ENCODE measurements around the gene SIRPA.

The SIRPA gene

DNA sequence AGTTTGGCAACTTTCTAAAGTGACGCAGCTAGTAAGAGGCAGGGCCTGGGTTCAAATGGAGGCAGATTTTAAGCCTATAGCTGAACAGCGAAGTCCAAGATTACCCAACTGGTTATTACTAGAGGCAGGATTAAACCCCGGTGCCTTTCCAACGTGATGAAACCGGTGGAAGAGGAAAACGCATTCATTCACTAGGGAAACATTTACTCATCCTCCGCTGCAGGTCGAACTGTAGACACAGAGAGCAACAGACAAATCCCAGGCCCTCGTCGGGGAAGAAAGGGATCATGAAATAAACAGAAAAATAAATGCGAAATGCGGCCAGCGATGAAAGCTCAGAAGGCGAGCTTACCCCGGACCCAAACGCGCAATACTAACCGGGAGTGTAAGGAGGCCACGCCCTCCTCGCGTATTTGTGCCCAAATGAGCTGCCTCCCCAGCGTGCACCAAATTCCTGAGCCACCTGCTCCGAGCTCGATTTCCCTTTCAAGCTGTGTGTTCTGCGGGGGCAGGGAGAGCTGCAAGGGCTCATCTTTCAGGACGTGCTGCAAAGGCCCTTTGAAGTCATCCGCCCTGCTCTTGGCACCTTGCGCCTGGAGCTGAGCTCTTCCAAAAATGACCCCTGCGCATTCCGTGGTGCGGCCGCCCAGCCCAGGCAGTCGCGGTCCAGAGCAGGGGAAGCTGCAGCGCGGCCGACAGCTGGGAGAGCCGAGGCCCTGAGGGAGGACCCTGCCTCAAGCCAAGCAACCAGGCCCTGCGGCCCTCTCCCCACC is 51.7 kb downstream of the SIRPA start:
- Histone ChIP-seq H3K79me2 (ENCODE audit: control insufficient read depth, low read length) (no peaks in the 10 kb centered on the region), H3K36me3 (ENCODE audit: control insufficient read depth, low read length) (no peaks in the 10 kb centered on the region), H3K4me1 (ENCODE audit: control insufficient read depth, low read length) (no peaks in the 10 kb centered on the region), H3K4me2 (ENCODE audit: low read length) (no peak overlapping the region), H4K20me1 (ENCODE audit: control insufficient read depth, insufficient read depth, low read depth, low read length) (no peaks in the 10 kb centered on the region), H3K27me3 (ENCODE audit: control insufficient read depth, low read length) (peaks cover 44% of the 10 kb centered on the region), H3K4me3 (ENCODE audit: low read length) (no peak overlapping the region), H3K9me2 (replicated peaks; ENCODE audit: control insufficient read depth, low read length) (no peaks in the 10 kb centered on the region), H3K27ac (ENCODE audit: low read depth, low read length) (no peak overlapping the region), H3F3A (ENCODE audit: control insufficient read depth, insufficient read depth) (no peaks in the 10 kb centered on the region), H3K9me3 (ENCODE audit: control insufficient read depth, insufficient read depth, low read length) (no peaks in the 10 kb centered on the region)
- TF ChIP-seq EZH2phosphoT487 (IDR thresholded peaks at IDR 0.05; ENCODE audit: borderline replicate concordance, low read length): no peak
- TF ChIP-seq, protein P1, sequence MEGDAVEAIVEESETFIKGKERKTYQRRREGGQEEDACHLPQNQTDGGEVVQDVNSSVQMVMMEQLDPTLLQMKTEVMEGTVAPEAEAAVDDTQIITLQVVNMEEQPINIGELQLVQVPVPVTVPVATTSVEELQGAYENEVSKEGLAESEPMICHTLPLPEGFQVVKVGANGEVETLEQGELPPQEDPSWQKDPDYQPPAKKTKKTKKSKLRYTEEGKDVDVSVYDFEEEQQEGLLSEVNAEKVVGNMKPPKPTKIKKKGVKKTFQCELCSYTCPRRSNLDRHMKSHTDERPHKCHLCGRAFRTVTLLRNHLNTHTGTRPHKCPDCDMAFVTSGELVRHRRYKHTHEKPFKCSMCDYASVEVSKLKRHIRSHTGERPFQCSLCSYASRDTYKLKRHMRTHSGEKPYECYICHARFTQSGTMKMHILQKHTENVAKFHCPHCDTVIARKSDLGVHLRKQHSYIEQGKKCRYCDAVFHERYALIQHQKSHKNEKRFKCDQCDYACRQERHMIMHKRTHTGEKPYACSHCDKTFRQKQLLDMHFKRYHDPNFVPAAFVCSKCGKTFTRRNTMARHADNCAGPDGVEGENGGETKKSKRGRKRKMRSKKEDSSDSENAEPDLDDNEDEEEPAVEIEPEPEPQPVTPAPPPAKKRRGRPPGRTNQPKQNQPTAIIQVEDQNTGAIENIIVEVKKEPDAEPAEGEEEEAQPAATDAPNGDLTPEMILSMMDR (IDR thresholded peaks at IDR 0.05; ENCODE audit: low read depth, low read length, poor library complexity, severe bottlenecking): no peak

DNA sequence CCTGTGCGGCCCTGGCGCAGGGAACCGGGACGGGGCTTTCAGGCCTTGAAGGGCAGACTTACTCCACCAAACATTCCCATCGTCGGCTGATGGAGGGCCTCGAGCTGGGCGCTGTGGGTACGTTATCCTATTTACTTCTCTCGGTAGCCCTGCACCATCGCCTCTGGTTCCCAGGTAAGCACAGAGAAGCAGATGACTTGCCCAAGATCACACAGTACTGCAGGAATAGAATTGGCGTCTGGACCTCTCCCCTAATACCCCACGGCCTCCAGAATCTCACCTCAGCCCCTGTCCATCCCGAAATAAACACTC is 52.3 kb downstream of the SIRPA start:
- Histone ChIP-seq H3K27ac (ENCODE audit: low read depth, low read length) (no peak overlapping the region), H3K79me2 (ENCODE audit: control insufficient read depth, low read length) (no peaks in the 10 kb centered on the region), H3F3A (ENCODE audit: control insufficient read depth, insufficient read depth) (no peaks in the 10 kb centered on the region), H3K4me3 (ENCODE audit: low read length) (no peak overlapping the region), H3K9me2 (replicated peaks; ENCODE audit: control insufficient read depth, low read length) (no peaks in the 10 kb centered on the region), H3K4me2 (ENCODE audit: low read length) (no peak overlapping the region), H3K4me1 (ENCODE audit: control insufficient read depth, low read length) (peaks cover under 1% of the 10 kb centered on the region; the same call in 1 of the 2 replicates), H3K9me3 (ENCODE audit: control insufficient read depth, insufficient read depth, low read length) (no peaks in the 10 kb centered on the region), H3K36me3 (ENCODE audit: control insufficient read depth, low read length) (no peaks in the 10 kb centered on the region), H3K27me3 (ENCODE audit: control insufficient read depth, low read length) (peaks cover 49% of the 10 kb centered on the region), H4K20me1 (ENCODE audit: control insufficient read depth, insufficient read depth, low read depth, low read length) (no peaks in the 10 kb centered on the region)
- TF ChIP-seq, protein P1 (IDR thresholded peaks at IDR 0.05; ENCODE audit: low read depth, low read length, poor library complexity, severe bottlenecking): no peak
- TF ChIP-seq EZH2phosphoT487 (IDR thresholded peaks at IDR 0.05; ENCODE audit: borderline replicate concordance, low read length): no peak

DNA sequence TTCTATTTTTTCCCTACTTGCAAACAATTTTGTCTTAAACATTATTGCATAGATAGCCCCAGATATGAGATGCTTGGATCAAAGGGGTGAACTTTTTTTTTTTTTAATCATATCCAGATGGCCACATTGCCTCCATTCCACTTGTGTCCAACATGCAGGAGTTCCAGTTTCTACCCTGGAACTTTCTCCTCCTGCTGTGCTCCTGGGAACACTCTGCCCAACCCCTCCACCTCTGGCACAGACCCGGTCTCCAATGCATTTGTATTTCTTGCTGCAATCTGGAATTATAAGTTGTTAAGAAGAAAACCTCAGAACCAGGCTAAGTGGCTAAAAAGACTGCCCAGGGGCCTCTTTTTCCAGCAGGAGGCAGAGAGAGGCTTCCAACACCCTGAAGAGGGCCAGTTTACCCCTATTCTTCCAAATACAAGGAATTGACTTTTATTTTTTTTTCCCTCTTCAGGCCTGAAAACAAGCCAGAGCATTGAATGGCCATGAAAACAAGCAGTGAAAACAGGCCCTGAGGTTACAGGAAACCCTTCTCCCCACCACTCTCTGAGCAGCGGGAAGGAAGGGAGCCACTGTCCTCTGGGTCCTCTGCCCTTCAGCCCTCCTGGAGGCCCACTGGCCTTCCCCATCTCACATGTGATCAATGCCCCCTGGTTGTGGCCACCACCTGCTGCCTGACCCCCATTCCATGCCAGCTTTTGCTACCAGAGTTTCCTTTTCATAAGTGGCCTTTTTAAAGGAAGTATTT is 54.3 kb downstream of the SIRPA start:
- TF ChIP-seq, protein P1 (IDR thresholded peaks at IDR 0.05; ENCODE audit: low read depth, low read length, poor library complexity, severe bottlenecking): no peak
- Histone ChIP-seq H3F3A (ENCODE audit: control insufficient read depth, insufficient read depth) (peaks cover 7% of the 10 kb centered on the region; the same call in 1 of the 2 replicates), H3K9me2 (replicated peaks; ENCODE audit: control insufficient read depth, low read length) (no peaks in the 10 kb centered on the region), H3K79me2 (ENCODE audit: control insufficient read depth, low read length) (no peaks in the 10 kb centered on the region), H4K20me1 (ENCODE audit: control insufficient read depth, insufficient read depth, low read depth, low read length) (no peaks in the 10 kb centered on the region), H3K9me3 (ENCODE audit: control insufficient read depth, insufficient read depth, low read length) (no peaks in the 10 kb centered on the region), H3K27ac (ENCODE audit: low read depth, low read length) (no peak overlapping the region), H3K36me3 (ENCODE audit: control insufficient read depth, low read length) (no peaks in the 10 kb centered on the region), H3K4me3 (ENCODE audit: low read length) (no peak overlapping the region), H3K4me1 (ENCODE audit: control insufficient read depth, low read length) (peaks cover 19% of the 10 kb centered on the region), H3K4me2 (ENCODE audit: low read length) (no peak overlapping the region), H3K27me3 (ENCODE audit: control insufficient read depth, low read length) (peaks cover 49% of the 10 kb centered on the region)
